Panc1 (cell line): Measurements from ENCODE around the gene SLC22A12.

Experiments used
- CTCF ChIP-seq: fragments of 450-650 bp; IDR thresholded peaks from 2 replicates; pipeline ENCODE4 v1.5.1; 2017; ENCODE audit warnings: mild to moderate bottlenecking
- POLR2AphosphoS5 ChIP-seq: IDR thresholded peaks from 2 replicates; pipeline ENCODE4 v1.6.1; 2012; ENCODE audit warnings: mild to moderate bottlenecking, low read depth, low read length, moderate library complexity
- REST ChIP-seq, 2 experiments: IDR thresholded peaks; 2 replicates each; pipeline ENCODE4 v1.6.1; 2011 to 2012; ENCODE audit warnings: low read depth in 2 of 2, control low read depth in 1 of 2, low read length in 1 of 2, mild to moderate bottlenecking in 1 of 2, moderate library complexity in 1 of 2; ENCODE audit not compliant: insufficient read depth in 1 of 2
- SIN3A ChIP-seq: IDR thresholded peaks from 2 replicates; pipeline ENCODE4 v1.6.1; 2012; ENCODE audit warnings: low read depth, mild to moderate bottlenecking, low read length, moderate library complexity, borderline replicate concordance; ENCODE audit not compliant: insufficient read depth
- TCF7L2 ChIP-seq: IDR thresholded peaks from 2 replicates; pipeline ENCODE4 v1.6.1; 2011; ENCODE audit warnings: mild to moderate bottlenecking, low read depth, low read length, inconsistent platforms

- TF ChIP-seq CTCF = no peak
- no peak for TF ChIP-seq TCF7L2
- no peak for TF ChIP-seq POLR2AphosphoS5
- TF ChIP-seq SIN3A = no peak
- no peak for TF ChIP-seq REST (IDR thresholded peaks at IDR 0.05; ENCODE audit: insufficient read depth in 1 of 2, low read depth in 2 of 2, low read length in 1 of 2)
These were observed 16.5 kb downstream of the SLC22A12 start for GRCh38 chr11:64607381-64607985.
